C1 segment of cervical spinal cord (tissue), 14 donors: ENCODE data around the gene ARID4B.
"Not testable (repeated sequence)": the region's sequence is repeated elsewhere in the genome, so short reads cannot be mapped to it uniquely, and the experiment has no call there.

ENCODE experiments used
- DNase-seq, 14 donors: peaks; one replicate each; lab custom pipeline; 2025; lab: John Stamatoyannopoulos, UW

ARID4B gene, protein sequence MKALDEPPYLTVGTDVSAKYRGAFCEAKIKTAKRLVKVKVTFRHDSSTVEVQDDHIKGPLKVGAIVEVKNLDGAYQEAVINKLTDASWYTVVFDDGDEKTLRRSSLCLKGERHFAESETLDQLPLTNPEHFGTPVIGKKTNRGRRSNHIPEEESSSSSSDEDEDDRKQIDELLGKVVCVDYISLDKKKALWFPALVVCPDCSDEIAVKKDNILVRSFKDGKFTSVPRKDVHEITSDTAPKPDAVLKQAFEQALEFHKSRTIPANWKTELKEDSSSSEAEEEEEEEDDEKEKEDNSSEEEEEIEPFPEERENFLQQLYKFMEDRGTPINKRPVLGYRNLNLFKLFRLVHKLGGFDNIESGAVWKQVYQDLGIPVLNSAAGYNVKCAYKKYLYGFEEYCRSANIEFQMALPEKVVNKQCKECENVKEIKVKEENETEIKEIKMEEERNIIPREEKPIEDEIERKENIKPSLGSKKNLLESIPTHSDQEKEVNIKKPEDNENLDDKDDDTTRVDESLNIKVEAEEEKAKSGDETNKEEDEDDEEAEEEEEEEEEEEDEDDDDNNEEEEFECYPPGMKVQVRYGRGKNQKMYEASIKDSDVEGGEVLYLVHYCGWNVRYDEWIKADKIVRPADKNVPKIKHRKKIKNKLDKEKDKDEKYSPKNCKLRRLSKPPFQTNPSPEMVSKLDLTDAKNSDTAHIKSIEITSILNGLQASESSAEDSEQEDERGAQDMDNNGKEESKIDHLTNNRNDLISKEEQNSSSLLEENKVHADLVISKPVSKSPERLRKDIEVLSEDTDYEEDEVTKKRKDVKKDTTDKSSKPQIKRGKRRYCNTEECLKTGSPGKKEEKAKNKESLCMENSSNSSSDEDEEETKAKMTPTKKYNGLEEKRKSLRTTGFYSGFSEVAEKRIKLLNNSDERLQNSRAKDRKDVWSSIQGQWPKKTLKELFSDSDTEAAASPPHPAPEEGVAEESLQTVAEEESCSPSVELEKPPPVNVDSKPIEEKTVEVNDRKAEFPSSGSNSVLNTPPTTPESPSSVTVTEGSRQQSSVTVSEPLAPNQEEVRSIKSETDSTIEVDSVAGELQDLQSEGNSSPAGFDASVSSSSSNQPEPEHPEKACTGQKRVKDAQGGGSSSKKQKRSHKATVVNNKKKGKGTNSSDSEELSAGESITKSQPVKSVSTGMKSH (N-terminal part only)

DNA sequence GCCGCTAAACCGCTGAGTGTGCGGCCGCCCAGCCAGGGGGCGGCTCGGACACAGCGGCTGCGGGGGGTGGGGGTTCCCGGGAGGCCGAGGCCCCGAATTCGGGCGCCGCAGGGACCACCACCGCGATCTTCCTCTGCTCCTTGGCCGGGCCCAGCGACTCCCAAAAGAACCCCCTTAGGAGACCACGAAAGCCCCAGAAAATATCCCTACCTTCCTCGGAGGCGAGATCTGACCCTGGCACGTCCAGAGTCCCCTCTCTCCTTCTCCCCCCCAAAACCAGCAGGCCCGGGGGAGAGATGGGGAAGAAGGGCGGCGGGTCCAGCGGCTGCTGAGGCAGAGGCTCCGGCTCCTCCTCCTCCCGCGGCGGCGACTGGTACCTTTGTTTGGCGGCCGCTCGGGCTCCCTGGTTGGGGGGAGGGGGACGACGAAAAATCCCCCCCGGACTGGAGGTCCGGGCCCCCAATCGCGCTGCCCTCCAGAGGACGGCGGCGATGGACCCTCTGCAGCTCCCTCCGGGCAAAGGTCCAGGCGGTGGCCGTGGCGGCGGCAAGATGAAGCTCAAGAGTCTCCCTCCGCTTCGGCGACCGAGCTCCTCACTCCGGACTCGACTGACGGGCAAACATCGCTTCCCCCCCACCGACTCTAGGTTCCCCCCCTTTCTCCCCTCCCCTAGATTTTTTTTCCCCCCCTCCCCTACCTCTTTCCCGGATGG is at the start of gene ARID4B:
ARID4B (minus strand) TSS at position 621 of the 712 bp plus-strand sequence. CDS start 1,260 bp downstream, outside the sequence.
- DNase-seq = peak in 9 of 14 donors; percentile 55 to 99 (median 92)

- DNase-seq = no peak
Measured at GRCh38 chr1:235375919-235376605, 48.1 kb upstream of the ARID4B start.

- DNase-seq = no peak
Measured at GRCh38 chr1:235369802-235370201, 41.8 kb upstream of the ARID4B start.

- DNase-seq = no peak
Measured at GRCh38 chr1:235368428-235368827, 40.4 kb upstream of the ARID4B start.

GRCh38 chr1:235367000-235367908 is 39.3 kb upstream of the ARID4B start, which contains the start of gene TBCE:
Gene TBCE, plus strand, starts transcription at chr1:235367427. Its CDS starts 12,623 bp downstream, at chr1:235380050.
- peak; percentile 54 to 98 (median 86) for DNase-seq

DNA sequence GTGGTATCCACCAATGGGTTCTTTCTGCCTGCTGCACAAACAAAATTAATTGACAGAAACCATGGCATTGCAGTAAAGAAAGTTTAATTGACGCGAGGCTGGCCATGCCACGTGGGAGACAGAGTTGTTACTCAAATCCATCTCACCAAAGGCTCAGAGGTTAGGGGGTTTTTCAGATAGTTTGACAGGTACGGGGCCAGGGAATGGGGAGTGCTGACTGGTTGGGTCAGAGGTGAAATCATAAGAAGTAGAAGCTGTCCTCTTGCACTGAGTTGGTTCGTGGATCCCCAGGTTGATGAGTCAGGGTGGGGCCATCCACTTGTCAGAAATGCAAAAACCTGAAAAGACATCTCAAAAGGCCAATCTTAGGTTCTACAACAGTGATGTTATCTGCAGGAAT is 38.3 kb upstream of the ARID4B start:
- peak in 1 of 14 donors; percentile 7 for DNase-seq

DNA sequence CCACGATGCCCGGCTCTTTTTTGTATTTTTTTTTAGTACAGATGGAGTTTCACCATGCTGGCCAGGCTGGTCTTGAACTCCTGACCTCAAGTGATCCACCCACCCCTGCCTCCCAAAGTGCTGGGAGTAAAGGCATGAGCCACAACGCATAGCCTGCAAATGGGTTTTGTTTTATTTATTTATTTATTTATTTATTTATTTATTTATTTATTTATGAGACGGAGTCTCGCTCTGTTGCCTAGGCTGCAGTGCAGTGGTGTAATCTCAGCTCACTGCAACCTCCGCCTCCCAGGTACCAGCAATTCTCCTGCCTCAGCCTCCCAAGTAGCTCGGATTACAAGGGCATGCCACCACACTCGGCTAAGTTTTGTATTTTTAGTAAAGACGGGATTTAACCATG is 36.2 kb upstream of the ARID4B start:
- not testable (repeated sequence) for DNase-seq

DNA sequence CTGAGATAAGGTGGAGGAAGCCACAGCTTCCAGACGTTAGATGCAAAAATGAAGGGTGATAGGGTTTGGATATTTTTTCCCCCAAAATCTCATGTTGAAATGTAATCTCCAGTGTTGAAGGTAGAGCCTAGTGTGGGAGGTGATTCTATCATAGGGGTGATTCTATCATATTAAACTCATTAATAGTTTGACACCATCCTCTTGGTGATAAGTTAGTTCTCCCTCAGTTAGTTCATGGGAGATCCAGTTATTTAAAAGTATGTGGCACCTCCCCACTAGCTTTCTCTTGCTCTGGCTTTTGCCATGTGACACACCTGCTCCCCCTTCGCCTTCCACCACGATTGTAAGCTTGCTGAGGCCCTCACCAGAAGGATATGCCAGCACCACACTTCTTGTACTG is 30.9 kb upstream of the ARID4B start:
- no peak for DNase-seq

GRCh38 chr1:235357485-235358373 is 29.8 kb upstream of the ARID4B start:
- DNase-seq = no peak

GRCh38 chr1:235351898-235352297 is 23.9 kb upstream of the ARID4B start:
- no peak for DNase-seq

DNA sequence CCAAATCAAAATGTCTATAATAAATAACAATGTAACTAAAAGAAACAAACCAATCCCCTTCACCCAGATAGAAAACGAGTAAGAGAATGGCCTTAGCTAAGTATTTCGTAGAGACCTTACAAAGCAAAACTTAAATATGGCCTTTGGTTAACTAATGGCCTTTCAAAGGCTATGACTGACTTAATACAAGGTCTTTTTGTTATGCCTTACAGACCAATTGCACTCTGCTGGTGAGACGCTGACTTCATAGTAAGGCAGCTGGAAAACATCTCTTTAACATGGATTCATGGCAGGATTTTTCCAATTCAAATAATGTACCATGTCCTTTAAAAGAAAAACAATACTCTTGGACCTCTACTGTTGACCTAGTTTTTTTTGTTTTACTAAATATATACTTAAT is 23.5 kb upstream of the ARID4B start:
- DNase-seq = no peak

DNA sequence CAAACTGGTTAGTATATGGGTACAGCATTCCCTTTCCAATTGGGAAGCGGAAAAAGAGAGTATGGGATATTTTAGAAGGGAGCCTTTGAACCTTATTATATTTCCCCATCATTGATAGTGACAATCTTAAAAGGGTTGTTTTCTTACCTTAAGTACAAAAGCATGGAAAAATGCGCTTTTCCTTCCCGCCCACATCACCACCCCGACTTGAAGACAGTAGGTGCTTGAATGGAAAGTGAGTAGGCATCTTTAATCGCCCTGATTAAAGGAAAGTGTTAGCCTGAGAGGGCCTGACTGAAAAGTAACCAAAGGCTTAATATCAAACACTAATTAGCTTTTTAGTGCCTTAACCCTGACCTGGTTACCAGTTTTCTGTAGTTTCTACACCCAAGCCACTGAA is 15.7 kb upstream of the ARID4B start:
- no peak for DNase-seq

DNA sequence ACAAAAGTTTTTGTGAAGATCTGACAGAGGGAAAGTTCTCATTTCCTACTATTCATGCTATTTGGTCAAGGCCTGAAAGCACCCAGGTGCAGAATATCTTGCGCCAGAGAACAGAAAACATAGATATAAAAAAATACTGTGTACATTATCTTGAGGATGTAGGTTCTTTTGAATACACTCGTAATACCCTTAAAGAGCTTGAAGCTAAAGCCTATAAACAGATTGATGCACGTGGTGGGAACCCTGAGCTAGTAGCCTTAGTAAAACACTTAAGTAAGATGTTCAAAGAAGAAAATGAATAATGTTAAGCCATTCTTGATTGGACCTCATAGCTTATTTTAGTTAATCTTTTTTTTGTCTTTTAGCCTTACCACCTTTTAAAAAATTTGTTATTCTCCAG is 14.5 kb upstream of the ARID4B start:
- DNase-seq = no peak

DNA sequence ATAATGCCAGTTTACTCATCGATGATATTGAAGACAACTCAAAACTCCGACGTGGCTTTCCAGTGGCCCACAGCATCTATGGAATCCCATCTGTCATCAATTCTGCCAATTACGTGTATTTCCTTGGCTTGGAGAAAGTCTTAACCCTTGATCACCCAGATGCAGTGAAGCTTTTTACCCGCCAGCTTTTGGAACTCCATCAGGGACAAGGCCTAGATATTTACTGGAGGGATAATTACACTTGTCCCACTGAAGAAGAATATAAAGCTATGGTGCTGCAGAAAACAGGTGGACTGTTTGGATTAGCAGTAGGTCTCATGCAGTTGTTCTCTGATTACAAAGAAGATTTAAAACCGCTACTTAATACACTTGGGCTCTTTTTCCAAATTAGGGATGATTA is 14.1 kb upstream of the ARID4B start:
- DNase-seq = no peak

GRCh38 chr1:235341334-235341733 is 13.4 kb upstream of the ARID4B start:
- DNase-seq = no peak

GRCh38 chr1:235339746-235340145 is 11.8 kb upstream of the ARID4B start:
- DNase-seq = no peak

DNA sequence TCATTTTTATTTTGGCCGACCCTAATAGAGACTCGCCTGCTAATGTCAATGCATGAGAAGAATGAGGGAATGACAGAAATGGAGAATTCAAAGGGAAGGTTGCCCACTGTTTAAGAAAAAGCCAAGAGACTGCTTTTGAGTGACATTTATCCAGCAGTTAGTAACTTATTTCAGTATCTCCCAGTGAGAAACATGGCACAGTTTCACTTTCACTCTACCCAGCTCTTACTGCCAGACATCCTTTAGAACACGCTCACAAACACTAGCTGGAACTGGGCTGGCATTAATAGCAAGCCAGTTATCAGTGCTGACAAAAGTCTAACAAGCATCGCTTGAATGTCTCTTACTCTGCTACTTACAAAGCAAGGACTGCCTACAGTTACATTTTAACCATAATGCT is 8.9 kb upstream of the ARID4B start:
- no peak for DNase-seq

DNA sequence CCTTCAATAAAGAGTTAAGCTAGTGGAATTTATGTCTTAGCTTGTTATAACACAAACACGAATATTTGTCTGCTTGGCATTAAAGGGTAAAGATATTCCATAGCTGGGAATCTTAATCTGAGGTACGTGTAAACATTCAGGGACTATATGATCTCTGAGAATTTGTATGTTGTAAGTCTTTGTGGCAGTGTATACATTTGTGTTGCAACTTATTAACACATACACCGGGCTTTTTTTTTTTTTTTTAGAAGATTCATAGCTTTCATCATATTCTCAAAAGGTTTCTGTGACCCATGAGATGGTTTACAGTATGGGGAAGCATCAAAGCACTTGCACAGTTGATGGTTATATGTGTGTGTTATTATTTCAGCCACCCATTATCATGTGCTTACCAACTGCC is 3.4 kb upstream of the ARID4B start:
- DNase-seq = no peak

GRCh38 chr1:235330918-235331285 is 2.9 kb upstream of the ARID4B start:
- no peak for DNase-seq
